Activated CD4-positive, alpha-beta T cell treated with anti-CD3 and anti-CD28 coated beads, Interleukin-2, Interleukin-4, amounts not matched to agents 100 ng/mL and 50 ng/mL, durations not matched to agents 16 hours and 8 hours (primary cell): ENCODE results near the gene CRACDL.
"Not testable (repeated sequence)": the region's sequence is repeated elsewhere in the genome, so short reads cannot be mapped to it uniquely, and the experiment has no call there.

ENCODE experiments used
- DNase-seq: peaks from one replicate; pipeline ENCODE4 v3.0.0-alpha.2; 2020; ENCODE audit warnings: low spot score

The CRACDL gene

GRCh38 chr2:98772536-98772935 is 163.5 kb downstream of the CRACDL start:
- no peak for DNase-seq

DNA sequence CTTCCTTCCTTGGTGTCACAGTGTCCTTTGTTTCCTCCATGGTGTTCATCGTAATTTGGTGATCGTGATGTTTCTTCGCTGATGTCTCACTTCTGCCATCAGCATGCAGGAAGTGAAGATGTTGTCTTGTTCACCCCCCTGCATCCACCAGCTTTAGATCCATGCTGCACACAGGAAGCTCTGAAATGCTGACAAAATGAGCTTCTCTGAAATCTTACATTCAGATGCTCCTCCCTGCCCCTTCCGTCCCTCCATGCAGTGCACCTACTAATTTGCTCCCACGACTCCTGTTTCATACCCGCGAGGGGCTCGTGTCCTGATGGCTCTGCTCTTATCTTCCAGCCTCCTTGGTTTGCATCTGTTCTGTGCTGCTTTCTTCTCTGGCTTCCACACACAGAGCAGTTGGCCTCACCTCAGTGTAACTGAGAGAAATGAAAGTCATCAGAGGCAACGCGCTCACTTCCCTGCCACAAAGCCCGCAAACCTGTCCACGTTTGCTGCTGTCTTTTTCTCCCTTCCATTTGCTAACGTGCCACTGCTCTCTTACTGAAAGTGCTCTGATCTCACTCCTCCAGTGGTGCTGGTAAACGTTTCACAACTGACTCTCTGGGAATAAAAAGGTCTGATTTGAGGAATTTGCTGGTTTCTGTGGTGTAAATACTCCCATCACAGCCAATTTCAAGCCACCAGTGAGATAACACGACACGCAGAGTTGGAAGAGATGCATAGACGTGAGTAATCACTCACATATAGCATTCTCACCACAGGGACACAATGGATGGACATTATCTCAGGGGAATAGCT is 164.1 kb downstream of the CRACDL start:
- DNase-seq = peak; percentile 75

DNA sequence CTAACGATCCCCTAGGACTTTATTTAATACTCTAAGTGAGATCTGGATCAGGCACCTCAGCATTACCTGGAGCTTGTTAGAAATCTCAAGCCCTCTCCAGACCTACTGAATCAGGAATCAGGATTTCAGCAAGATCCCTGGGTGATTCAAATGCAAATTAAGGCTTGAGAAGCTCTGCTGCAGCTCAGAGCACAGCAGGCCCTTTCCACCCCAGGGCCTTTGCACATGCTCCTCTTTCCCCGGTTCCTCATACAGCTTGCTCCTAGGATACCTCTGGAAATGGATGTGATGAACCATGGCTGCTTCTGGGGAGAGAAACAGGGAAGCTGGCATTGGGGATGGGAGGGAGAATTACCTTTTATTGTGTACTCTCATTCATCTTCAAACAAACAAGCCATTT is 164.8 kb downstream of the CRACDL start:
- DNase-seq = no peak

GRCh38 chr2:98769784-98770183 is 166.2 kb downstream of the CRACDL start:
- DNase-seq = no peak

GRCh38 chr2:98769114-98769476 is 166.9 kb downstream of the CRACDL start:
- DNase-seq = no peak

DNA sequence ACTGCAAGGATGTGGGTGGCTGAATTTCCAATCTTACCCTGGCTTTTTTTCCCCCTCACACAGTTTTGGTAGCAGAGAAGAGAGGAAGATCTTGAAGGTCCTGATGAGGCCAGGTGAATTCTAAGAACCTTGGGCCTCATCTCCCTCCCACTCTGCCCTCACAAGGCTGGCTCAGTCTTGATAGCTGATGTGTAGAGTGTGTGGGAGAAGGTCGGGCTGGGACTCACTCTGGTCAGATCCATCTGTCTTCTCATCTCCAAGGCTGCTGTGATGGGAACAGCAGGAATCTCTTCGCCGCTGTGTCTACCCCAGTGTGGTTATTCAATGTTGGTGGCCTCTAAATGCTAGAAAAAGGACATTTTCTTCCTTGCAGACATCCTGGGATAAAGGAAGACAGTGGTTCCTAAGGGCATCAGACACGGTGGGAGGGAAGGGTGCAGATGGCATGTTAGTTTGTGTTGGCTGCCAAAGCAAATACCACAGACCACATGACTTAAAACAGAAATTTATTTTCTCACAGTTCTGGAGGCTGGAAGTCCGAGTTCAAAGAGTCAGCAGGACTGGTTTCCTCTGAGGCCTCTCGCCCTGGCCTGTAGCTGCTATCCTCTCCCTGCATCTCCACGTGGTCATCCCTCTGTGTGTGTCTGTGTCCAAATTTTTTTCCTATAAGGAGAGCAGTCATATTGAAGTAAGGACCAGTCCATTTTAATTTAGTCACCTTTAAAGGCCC is 167.5 kb downstream of the CRACDL start:
- peak; percentile 31 for DNase-seq

DNA sequence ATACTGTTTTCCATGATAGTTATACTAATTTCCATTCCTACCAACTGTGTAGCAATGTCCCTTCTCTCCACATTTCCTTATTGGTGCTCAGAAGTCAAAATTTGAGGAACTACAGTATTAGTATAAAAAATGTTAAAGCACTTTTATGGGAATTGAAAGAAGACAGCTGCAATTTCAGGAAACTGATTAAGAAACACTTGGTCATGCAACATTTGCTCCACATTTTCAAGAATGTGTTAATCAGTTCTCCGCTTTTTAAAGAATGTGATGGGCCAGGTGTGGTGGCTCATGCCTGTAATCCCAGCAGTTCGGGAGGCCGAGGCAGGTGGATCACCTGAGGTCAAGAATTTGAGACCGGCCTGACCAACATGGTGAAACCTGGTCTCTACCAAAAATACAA is 171.5 kb downstream of the CRACDL start:
- no peak for DNase-seq

DNA sequence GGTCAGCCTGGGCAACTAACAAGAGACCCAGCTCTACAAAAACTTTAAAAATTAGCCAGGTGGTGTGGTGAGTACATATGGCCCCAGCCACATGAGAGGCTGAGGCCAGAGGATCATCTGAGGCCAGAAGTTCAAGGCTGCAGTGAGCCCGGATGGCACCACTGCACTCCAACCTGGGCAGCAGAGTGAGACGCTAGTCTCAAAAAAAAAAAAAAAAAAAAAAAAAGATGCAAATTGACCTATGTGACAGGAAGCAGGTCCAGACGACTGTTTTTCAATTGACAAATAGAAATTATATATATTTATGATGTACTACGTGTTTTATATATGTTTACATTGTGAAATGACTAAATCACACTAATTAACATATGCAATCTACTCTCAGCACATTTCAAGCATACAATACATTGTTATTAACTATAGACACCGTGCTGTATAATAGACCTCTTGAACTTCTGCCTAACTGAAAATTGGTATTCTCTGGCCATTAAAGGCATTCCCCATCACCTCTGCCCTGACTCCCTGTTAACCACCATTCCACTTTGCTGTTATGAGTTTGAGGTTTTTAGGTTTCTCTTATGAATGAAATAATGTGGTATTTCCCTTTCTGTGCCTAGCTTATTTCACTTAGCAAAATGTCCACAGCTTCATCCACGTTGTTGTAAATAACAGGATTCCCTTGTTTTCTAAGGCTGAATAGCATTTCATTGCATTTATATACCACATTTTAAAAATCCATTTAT is 172.6 kb downstream of the CRACDL start:
- DNase-seq = no peak

DNA sequence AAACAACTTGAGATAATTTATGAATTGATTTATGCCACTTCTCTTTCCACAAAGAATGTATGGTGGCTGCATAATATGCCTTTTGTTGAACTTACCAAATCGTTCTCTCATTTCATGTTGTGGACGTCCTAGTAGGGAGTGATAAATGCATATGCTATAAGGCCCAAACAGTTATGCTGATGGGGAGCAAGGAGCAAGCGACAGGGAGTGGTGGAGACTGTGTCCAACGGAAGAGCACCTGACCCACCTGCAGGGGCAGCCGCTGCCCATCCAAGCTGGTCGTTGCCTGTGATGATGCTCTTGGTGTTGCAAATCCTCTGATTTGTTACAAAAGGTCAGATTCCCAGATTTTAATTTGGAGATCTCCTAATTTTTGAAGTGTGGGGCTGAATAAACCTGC is 174.1 kb downstream of the CRACDL start:
- DNase-seq = no peak

DNA sequence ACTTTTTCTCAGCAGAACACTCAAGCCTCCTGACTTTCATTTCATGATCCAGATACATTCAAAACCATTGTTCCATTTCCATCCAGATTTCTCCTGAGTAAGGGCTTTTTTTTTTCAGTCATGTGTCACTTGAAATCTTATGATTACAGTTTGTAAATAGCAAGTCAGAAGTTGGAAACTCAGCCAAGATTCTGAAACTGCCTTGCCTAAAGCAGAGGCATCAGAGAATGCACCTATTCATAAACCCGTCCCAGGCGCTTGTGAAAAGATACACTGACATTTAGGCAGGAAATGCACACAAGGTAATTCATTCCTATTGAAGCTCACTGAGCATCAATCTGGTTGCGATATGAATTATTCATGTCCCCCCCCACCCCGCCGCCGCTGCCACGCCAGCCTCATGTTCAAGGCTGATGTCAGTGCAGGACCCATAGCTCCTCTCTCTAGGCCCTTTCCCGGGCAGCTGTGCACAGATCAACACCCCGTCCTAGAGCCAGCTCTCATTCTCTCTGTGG is 174.7 kb downstream of the CRACDL start:
- peak; percentile 58 for DNase-seq

- no peak for DNase-seq
Measured at GRCh38 chr2:98759827-98760625, 176.0 kb downstream of the CRACDL start.

GRCh38 chr2:98759338-98759737 is 176.7 kb downstream of the CRACDL start:
- DNase-seq = no peak

DNA sequence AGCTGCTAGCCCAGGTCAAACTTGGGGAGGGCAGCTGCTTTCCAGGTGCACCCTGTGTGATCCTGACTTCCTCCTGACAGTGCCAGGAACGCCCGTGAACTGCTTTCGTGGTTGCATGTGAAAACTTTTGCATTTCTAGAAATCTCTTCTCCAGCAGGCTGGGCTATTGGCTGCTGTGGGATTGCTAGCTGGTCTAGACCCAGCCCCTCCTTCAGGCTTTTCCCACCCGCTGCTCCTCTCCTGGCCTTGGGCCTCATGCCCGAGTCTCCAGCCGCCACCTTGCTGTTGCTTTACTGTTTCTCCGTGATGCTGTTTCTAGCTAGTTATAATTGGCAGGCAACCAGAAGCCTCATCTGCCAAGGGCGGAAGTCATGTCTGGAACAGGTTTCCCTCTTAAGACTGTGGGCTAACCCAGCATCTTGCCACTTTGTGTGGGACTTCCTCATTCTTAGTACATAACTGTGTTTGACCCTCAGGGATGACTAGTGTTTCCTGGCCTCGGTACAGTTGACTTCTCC is 178.1 kb downstream of the CRACDL start:
- DNase-seq = peak; percentile 52

GRCh38 chr2:98753801-98754200 is 182.2 kb downstream of the CRACDL start:
- DNase-seq = no peak

DNA sequence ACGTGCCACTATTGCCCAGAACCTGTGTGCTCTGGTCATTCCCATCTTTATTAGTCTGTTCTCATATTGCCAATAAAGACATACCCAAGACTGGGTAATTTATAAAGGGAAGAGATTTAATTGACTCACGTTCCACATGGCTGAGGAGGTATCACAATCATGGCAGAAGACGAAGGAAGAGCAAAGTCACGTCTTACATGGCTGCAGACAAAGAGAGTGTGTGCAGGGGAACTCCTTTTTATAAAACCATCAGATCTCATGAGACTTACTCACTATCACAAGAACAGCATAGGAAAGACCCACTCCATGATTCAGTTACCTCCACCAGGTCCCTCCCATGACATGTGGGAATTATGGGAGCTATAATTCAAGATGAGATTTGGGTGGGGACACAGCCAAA is 183.3 kb downstream of the CRACDL start:
- not testable (repeated sequence) for DNase-seq

DNA sequence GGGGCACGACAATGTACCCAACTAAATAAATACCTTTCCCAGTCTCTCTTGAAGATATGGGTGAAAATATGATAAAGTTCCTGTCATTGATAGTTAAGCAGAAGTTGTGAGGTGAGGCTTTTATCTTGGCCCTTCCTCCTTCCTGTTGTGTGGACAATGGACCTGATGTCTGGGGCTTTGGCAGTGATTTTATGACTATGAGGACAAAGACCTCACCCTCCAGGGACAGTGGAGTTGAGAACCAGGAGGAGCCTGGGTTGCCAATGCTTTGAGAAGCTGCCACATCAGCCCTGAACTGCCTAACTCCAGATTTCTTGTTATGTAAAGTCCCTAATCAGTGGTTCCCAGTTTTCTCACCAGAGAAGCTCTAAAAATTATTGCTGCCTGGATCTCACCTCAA is 184.3 kb downstream of the CRACDL start:
- no peak for DNase-seq

DNA sequence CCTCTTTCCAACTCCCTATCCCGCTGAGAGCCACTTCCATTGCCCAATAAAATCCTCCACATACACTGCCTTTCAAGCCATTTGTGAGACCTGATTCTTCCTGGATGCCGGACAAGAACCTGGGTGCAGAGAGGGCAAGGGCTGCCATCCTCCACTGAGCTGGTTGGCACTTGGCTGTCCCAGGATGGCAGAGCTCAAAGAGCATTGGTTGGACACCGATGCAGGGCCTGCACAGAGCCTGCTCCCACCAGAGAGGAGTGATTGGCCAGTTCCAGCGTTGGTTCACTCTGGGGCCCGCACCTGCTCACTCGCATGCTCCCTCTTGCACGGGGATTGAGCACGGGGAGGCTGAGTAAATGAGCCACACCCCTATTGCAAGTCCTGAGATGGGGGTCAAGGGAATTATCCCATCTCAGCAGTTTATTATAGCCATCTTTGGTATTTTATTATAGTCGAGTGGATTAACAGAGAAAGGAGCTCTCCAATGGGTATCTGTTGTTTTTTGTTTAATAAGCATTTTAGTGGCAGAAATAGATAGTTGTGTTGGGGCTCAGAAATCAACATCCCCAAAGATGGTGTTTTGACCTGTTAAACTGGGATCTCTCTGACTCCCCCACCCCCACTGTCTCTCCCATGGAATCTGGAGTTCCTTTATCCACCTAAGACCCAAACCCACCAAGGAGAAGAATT is 185.3 kb downstream of the CRACDL start:
- no peak for DNase-seq

DNA sequence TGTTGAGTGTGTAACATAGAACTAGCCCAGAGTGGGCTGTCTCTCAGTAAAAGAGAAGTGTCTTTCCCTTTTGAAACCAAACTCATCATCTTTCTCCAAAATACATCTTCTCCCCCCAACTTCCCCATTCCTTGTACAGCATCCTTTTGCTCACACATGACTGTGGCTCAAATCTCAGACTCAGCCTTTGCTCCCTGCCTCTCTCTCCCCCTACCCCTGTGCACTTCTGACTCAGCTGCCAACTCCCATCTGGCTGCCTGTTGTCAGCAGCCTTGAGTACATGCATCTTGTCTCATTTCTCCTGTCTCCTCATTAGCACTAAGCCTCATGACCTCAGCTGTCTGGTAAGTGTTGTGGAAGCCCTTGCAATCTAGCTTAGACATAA is 187.0 kb downstream of the CRACDL start:
- DNase-seq = no peak

- no peak for DNase-seq
Measured at GRCh38 chr2:98748292-98749065, 187.5 kb downstream of the CRACDL start.

- no peak for DNase-seq
Measured at GRCh38 chr2:98747888-98748287, 188.1 kb downstream of the CRACDL start.
